T follicular helper cell (primary cell): Measurements from ENCODE around the gene CATSPERB.
"Not testable (repeated sequence)": the region's sequence is repeated elsewhere in the genome, so short reads cannot be mapped to it uniquely, and the experiment has no call there.

Source experiments
- DNase-seq: peaks from one replicate; pipeline ENCODE4 v3.0.0-alpha.2; 2020; ENCODE audit warnings: low read depth

Gene CATSPERB

DNA sequence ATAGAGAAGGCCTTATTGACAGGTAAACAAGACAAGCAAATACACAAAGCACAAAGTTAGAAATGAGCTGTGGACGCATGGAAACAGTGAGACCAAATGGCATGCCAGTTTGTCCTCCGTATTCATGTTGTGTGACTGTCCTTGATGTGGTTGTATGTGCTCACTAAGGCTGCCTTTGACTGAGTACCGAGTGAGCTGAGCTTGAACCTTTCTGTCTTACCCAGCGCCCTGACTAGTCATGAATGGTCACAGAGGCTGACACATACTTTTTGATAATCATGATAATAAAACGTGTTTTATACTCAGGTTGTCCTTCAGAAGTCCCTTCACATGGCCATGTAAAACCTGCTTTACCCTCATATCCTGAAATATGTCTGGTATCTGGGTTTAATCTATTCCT, 553 bp upstream of the CATSPERB start:
- no peak for DNase-seq

DNA sequence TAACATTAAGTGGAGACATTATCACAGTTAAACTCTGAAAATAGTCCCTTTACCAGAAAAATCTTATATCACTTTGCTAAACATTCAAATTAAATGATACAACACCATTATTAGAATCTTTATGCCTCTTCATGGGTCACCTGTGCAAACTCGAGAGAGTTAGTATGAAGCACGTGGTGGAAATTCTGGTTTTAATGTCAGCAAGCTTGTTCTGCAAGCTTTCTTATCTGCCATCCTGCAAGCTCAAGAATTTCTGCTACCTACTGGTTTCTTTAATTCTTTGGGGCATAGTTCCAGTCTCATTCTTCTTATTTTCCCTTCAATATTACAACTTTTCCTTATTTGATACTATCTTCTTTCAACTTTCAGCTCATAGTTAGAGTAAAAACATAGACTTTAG, 868 bp downstream of the CATSPERB start:
- no peak for DNase-seq

DNA sequence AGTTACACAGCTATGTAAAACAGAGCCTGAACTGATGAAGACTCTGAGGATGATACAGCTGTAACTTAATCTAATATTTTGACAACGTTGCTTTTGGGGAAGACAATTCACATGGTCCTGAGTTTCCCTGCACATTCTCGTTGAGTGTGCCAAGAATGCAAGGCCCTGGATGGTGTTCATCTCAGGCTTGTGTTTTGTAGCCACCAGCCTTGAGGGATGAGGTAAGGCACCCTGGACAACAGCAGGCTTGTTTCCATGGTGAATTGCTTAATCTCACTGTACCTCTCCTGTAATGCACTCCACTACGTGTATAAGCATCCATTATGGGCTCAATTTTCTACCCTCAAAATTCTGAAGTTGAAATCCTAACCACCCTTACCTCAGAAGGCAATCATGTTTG, 2.1 kb downstream of the CATSPERB start:
- no peak for DNase-seq

DNA sequence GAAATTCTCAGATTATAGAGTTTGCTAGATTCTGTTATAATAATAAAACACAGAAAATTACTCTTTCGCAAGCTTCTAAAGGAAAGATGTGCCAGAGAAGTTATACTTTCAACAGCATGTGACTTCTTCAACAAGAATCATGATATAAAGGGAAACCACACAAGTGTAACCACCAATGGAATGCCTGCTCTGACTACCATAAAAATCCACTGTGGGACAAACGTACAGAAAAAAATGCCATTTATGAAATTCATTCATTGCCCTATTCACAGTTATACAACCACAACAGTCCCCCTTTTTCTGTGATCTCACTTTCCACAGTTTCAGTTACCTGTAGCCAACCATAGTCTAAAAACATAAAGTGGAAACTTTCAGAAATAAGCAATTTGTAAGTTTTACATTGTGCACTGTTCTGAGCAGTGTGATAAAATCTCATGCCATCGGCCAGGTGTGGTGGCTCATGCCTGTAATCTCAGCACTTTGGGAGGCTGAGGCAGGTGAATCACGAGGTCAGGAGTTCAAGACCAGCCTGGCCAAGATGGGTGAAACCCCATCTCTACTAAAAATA, 3.2 kb downstream of the CATSPERB start:
- no peak for DNase-seq

DNA sequence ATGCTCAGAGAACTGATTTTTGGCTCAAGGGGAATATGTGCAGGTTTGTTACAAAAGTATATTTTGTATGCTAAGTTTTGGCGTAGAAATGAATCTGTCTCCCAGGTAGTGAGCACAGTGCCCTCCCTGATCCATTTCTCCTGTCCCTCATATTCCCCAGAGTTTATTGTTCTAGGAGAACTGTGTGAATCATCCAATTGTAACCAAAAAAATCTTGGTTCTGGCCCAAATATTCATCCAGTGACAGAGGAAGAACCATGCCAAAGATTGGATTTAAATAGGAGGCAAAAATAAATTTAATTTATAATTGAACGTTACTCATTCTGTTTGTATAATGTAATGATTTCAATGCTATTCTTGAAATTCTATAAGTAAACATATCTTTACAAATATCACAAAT, 4.8 kb downstream of the CATSPERB start:
- DNase-seq, result no peak

DNA sequence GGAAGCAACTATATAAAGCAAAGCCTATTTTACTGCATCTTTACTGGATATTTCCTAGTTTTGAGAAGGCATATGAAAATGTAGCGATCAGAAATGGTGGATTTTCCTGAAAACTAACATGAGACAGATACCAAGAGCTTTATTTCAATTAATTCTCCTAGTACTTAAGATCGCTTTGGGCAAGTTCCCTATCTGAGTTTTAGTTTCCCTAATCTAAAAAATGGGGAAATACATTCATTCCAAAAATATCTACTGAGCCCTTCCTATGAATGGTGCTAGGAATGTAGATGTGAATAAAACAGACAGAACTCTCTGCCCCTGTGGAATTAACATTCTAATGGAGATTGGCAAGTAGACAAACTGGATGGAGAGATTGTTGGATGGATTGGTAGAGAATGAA, 8.4 kb downstream of the CATSPERB start:
- no peak for DNase-seq

DNA sequence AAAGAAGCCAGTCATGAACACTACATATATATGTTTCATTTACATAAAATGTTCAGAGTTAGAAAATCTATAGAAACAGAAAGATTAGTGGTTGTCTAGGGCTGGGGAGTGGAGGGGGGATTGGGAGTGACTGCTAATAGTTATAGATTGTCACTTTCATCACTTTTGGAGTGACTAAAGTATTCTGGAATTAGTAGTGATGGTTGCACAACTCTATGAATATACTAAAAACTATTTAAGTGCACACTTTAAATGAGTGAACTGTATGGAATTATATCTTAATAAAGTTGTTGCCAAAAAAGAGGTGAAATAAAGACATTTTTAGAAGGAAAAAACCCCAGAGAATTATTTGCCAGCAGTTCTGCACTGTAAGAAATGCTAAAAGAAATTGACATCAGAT, 9.5 kb downstream of the CATSPERB start:
- DNase-seq, result no peak

DNA sequence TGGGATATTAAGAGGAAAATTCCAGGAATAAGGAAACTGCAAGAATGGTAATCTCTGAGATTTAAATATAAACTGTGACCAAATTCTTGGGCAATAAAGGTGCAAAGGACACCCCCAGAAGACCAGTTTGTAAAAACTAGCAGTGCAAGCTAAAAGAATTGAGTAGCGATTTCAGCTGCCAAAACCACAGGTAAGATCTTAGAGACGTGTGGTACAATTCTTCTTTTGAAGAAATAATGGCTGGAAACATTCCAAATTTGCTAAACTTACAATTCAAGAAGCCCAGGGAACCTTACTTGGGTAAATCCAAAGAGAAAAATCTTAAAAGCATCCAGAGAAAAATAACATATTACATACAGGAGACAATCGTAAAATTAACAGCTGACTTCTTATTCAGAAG, 12.0 kb downstream of the CATSPERB start:
- no peak for DNase-seq

DNA sequence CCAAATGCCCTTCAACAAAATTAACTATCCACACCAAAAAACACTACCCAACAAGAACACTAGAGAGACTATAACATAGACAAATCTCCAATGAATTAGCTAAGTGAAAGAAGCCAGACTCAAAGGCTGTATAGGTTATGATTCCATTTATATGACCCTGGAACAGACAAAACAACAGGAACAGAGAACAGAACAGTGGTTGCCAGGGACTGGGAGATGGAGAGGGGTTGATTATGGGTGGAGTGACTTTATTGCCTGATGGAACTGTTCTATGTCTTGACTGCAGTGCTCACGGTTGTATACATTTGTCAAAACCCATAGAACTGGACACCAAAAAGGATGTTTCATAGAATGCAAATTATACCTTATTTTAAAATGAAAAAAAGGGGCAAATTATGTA, 14.9 kb downstream of the CATSPERB start:
- no peak for DNase-seq

DNA sequence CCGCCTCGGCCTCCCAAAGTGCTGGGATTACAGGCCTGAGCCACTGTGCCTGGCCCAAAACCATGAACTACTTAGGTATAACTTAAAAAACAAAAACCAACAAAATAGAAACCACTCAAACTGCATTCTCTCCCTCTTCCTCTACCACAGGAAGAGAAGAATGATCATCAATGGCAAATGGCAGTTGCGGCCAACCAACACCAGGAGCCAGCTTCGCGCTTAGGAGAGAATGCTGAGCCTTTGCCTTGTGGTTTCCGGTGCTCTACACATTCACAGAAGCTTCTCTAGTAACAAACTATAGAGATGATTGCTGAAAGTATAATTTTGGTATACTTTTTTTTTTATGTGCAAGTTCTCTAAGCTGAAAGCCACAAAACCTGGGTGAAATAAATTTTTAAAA, 17.1 kb downstream of the CATSPERB start:
- DNase-seq, result no peak

DNA sequence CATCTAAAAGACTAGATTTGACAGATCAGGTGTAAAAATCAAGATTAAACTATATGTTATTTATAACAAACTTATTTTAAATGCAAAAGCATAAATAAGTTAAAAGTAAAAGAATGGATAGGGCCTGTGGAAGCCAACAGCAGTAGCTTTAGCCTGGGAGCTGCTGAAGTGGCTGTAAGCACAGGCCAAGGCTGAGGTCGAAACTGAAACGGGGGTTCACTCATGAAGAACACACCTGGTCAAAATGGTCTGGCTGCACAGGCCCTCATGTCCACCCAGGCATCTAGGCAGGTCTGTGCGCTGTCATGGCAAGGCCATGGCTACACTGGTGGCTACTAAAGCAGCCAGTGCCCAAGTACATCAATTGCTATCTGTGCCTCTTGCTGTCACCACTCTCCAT, 23.1 kb downstream of the CATSPERB start:
- no peak for DNase-seq

DNA sequence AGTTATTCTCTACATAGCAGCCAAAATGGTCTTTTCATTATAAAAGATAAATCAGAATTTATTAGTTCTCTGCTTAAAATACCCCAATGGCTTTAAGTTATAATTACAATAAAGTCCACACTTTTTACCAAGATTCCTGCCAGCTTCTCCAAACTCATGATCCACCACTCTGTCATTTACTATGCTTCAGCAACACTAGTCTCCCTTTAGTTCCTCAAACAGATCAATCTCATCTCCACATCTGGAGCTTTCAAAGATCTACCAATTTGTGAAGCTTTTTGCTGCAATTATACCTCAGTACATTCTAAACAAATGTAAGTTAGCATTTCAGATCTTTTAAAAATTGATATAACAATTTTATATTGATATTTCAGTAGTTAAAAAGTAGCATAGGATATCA, 24.9 kb downstream of the CATSPERB start:
- DNase-seq, result no peak

DNA sequence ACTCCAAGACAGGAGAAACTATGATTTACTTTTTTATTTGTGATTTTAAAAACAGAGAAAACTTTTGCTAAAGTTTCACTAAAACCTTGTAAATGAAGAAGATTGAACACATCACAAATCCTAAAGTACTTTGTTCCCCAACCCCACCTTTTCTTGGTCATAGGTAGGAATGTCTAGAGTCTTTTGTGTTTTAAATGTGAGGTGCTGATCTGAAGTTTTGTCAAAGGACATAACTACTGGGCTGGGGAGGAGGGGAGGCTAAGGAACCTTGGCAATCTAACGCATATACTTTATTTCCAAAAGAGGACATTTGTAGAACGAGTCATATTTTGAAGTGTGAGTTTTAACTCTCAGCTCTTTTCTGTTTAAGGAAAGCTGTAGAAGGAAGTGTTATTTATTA, 37.2 kb downstream of the CATSPERB start:
- no peak for DNase-seq

DNA sequence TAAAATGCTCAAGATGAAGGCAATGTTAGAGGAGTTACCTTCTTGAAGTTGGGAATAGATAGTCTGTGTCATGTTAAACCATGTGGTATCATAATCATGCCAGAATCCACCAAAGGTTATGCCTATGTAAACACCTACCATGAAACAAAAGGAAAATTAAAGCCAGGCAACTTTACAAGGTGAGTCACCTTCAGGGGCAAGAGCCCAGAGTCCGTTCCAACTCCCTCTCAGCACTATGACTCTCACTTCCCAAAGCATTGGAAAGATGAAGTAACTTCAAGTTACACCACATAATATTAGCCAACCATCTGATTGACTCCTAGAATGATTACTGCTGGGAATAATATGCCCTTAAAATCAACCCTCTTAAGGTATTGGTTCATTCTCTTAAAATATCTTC, 38.5 kb downstream of the CATSPERB start:
- DNase-seq, result no peak

DNA sequence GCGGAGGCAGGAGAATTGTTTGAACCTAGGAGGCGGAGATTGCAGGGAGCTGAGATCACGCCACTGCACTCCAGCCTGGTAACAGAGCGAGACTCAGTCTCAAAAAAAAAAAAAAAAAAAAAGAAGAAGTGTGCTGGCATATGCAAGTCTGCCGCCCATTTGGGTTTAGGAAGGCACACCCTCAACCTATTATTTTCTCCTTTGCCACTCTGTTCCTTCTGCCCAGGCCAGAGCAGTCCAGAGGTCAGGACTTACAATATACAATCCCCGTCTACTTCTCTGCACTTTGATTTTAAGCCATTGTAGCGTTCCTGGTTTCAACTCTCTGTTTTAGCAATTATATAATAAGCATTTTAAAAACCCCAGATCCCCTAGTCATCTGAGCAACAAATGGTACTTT, 39.8 kb downstream of the CATSPERB start:
- DNase-seq, result no peak

DNA sequence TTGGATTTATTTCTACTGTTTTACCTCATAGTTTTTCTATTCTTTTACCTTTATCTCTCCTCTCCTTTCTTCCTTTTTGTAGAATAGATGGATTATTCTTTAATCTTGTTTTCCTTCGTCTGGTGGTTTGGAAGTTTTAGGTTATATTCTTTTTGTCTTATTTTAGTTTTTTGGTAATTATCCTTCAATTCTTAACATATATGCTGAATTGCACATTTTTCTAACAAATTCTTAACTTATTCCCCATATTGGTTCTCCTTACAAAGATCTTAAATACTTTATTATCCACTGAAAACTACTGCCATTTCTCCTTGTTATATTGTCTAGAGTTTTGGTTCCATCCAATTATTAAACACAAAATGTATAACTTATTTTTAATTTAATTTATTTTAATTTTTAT, 42.3 kb downstream of the CATSPERB start:
- DNase-seq, result no peak

DNA sequence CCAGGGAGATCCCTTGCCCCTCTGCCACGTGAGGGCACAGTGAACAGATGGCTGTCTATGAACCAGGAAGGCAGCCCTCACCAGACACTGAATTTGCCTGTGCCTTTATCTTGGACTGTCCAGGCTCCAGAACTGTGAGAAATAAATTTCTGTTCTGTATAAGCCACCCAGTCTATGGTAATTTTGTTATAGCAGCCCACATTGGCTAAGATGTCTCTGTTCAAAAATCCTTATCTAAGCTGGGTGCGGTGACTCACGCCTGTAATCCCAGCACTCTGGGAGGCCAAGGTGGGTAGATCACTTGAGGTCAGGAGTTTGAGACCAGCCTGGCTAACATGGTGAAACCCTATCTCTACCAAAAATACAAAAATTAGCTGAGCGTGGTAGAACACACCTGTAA, 44.5 kb downstream of the CATSPERB start:
- not testable (repeated sequence) for DNase-seq

DNA sequence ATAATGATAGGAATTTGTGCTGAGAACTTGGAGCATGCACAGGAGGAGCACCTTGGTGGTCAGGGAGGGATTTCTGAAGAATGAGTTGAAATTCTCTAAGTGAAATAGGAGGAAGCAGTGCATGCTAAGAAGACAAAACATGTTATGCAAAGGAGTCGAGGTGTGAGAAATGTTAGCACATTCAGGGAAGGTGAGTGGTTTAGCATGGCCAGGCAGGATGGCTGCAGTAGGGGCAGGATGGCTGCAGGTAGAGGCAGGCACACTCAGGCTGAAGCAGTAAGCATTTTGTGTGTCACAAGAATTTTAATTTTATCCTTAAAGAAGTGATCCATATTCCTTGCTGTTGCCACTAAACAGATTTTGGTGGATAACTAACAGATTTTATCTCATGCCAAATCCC, 46.3 kb downstream of the CATSPERB start:
- DNase-seq, result no peak

DNA sequence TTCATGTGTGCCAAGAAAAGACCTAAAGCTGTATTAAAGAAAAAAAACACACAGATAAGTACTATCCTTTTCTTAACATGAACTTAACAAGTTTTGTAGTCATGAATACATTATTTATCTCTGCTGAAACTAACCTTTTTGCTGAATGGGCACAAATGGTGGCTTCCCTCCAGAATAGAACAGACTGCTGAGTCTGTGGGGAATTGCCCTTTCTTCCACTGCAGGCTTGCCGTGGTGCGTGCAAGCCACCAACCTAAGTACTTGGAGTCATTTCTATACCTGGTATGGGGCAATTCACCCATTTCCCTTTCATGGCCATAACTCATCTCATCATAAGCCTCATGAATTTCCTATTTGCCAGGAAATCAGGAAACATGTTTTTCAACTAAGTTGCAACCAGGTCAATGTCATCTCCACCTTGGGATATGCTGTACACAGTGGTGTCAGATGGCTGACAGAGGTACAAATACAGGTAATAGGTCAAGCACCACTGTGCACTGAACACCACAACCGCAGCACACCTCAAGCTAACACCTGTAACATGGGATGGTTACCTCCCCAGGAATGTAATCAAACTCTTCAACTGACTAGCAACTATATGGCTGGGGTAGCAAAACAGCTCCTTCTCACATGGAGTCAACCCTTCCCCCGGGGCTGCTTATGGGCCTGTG, 49.9 kb downstream of the CATSPERB start:
- no peak for DNase-seq

DNA sequence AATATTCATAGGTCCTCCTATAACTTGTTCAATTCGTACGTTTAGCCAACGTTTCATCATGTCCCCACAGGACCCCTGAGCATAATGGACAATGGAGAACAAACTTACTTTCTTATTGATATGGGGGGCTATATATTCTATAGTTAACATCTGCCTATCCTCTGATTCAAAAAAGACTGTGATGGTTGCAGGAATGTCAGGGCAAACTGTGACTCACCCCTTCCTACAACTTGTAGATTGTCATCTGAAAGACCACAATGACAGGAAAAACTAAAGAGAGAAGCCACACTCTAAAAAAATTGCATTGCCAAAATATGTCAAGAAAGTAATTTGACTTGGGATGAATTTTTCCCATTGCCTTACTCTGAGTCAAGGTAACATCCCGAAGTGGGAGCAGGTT, 50.8 kb downstream of the CATSPERB start:
- DNase-seq, result no peak

DNA sequence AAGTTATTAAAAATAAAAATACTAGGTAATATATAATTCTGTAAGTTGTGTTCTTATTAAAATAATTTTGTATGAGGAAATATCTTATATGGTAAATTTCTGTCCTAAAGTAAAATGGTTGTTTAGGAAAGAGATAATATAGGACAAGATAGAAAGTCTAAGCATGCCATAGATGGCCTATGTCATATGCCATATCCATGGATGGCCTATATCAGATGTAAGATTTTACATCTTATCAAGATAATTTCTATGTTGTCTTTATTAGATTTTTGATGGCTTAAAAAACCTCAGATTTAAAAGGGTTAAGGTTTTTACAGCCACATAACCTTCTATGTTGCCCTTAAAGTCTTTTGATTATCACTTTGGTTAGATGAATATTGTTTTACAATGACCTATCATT, 52.6 kb downstream of the CATSPERB start:
- DNase-seq, result no peak

DNA sequence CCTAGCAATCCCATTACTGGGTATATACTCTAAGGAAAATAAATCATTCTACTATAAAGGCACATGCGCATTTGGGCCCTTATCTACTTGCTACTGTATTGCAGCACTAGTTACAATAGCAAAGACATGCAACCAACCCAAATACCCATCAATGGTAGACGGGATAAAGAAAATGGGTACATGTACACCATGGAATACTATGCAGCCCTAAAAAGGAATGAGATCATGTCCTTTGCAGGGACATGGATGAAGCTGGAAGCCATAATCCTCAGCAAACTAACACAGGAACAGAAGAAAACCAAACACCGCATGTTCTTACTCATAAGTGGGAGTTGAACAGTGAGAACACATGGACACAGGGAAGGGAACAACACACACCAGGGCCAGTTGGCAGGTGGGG, 54.2 kb downstream of the CATSPERB start:
- DNase-seq, result not testable (repeated sequence)

DNA sequence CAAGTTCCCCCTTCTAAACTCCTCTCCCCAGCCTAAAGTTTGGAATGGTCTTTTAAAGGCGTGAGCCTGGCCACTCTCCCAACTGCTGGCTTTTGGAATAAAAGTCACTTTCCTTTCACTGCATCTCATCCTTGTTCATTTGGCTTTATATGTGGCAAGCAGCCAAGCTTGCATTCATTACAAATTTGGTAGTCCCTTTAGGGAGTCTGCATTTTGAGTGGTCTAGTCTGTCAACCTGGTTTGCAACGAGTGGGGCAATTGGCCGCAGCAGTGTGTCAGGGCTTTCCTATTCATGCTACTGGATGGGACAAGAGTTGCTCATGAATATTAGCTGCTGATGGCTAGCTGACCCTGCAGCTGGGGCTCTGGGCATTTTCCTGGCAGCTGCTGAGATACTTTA, 57.0 kb downstream of the CATSPERB start:
- no peak for DNase-seq

DNA sequence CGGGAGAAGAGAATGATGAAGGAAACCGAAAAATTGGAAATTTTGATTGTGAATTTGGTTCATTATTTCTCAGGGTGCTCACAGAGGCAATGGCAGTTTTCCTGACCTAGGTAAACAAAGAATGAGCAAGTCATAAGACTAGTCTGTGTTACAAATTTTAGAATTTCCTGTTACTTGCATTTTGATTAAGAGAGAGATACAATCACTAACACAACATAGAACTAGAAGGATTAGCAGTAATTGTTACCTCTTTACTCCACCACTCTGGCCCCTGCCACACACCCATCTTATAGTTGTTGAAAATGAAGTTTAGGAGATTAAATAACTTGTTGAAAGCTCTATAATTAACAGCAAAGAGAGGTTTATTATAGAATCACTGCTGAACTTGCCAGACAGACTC, 62.0 kb downstream of the CATSPERB start:
- DNase-seq, result no peak
